H1 (cell line): ENCODE results near the gene CDON. TPM values are rescaled to one million over a fixed set of nuclear protein-coding genes. Genes with fewer than 3 reads are reported as not detected.
A peak's percentile ranks its signal among the peaks of the same experiment; 100 is the strongest.

ENCODE experiments used
- CTCF ChIA-PET: fragments of 300-600 bp; sonication (Branson Sonifier 250); formaldehyde crosslinking; loops from one replicate; lab custom pipeline; 2021; ENCODE audit not compliant: partially characterized antibody; lab: Charles Lee
- POLR2A ChIA-PET: fragments of 300-600 bp; sonication (Branson Sonifier 250); formaldehyde crosslinking; loops from one replicate; lab custom pipeline; 2021; ENCODE audit warnings: inconsistent platforms; ENCODE audit not compliant: partially characterized antibody; lab: Charles Lee
- DNase-seq, 2 experiments: peaks; one replicate each; pipeline versions ENCODE4 v3.0.0 to v3.0.0-alpha.2; 2010 to 2022; ENCODE audit warnings: low spot score in 2 of 2, low read depth in 1 of 2, mixed read lengths in 1 of 2
- FAIRE-seq: peaks from 2 replicates; lab custom pipeline; 2011; peaks lifted over from hg19 to GRCh38; lab: Jason Lieb, UNC
- H2AFZ ChIP-seq: 2 replicates; pipeline ENCODE4 v1.8.1; 2012; ENCODE audit warnings: low read length, inconsistent platforms
- H2AK5ac ChIP-seq: 2 replicates; pipeline ENCODE4 v1.6.1; 2013; ENCODE audit warnings: low read depth, low read length
- H2BK120ac ChIP-seq: replicated peaks from 2 replicates; pipeline ENCODE3; 2013; ENCODE audit warnings: low read depth, low read length, inconsistent platforms
- H2BK12ac ChIP-seq: 2 replicates; pipeline ENCODE4 v1.6.1; 2013; ENCODE audit warnings: low read depth, low read length
- H2BK15ac ChIP-seq: 2 replicates; pipeline ENCODE4 v1.6.1; 2013; ENCODE audit warnings: low read length
- H2BK20ac ChIP-seq: 2 replicates; pipeline ENCODE4 v1.6.1; 2013; ENCODE audit warnings: low read length
- H2BK5ac ChIP-seq: 2 replicates; pipeline ENCODE4 v1.6.1; 2013; ENCODE audit warnings: low read depth, low read length
- H3K14ac ChIP-seq: 2 replicates; pipeline ENCODE4 v1.6.1; 2013; ENCODE audit warnings: inconsistent platforms; ENCODE audit not compliant: insufficient read length
- H3K18ac ChIP-seq: 2 replicates; pipeline ENCODE4 v1.6.1; 2013; ENCODE audit warnings: low read length; ENCODE audit errors: extremely low read depth
- H3K23ac ChIP-seq: 2 replicates; pipeline ENCODE4 v1.6.1; 2013; ENCODE audit warnings: inconsistent platforms; ENCODE audit not compliant: insufficient read length
- H3K23me2 ChIP-seq: 2 replicates; pipeline ENCODE4 v1.6.1; 2013; ENCODE audit warnings: low read depth, low read length
- H3K27ac ChIP-seq: 2 replicates; pipeline ENCODE4 v1.6.1; 2011; ENCODE audit warnings: low read depth, low read length, inconsistent platforms
- H3K27me3 ChIP-seq, 4 experiments: replicated peaks in 1 of 4; 1 replicate in 1 of 4; 2 replicates in 3 of 4; pipeline versions ENCODE4 v1.6.1 to v1.8.1; 2011 to 2013; ENCODE audit warnings: low read length in 3 of 4, mild to moderate bottlenecking in 3 of 4, inconsistent platforms in 2 of 4, mixed read lengths in 2 of 4, moderate library complexity in 1 of 4; ENCODE audit not compliant: control insufficient read depth in 3 of 4, insufficient read depth in 3 of 4; ENCODE audit errors: extremely low read depth in 1 of 4
- H3K36me3 ChIP-seq, 4 experiments: 2 replicates each; pipeline versions ENCODE4 v1.6.1 to v1.8.1; 2011 to 2013; ENCODE audit warnings: mild to moderate bottlenecking in 4 of 4, low read length in 3 of 4, moderate library complexity in 2 of 4, control low read depth in 1 of 4, inconsistent platforms in 1 of 4; ENCODE audit not compliant: insufficient read depth in 4 of 4, control insufficient read depth in 2 of 4
- H3K4ac ChIP-seq: replicated peaks from 2 replicates; pipeline ENCODE3; 2013; ENCODE audit warnings: low read length, low read depth, mixed read lengths, inconsistent platforms; ENCODE audit not compliant: insufficient read length
- H3K4me1 ChIP-seq, 4 experiments: replicated peaks in 1 of 4; 1 replicate in 1 of 4; 2 replicates in 3 of 4; pipeline versions ENCODE4 v1.6.1 to v1.8.1; 2011 to 2013; ENCODE audit warnings: low read length in 3 of 4, inconsistent platforms in 2 of 4, mixed read lengths in 1 of 4; ENCODE audit not compliant: insufficient read depth in 4 of 4, control insufficient read depth in 3 of 4
- H3K4me2 ChIP-seq, 2 experiments: 2 replicates each; pipeline versions ENCODE4 v1.6.1 to v1.8.1; 2011 to 2013; ENCODE audit warnings: low read depth in 2 of 2, low read length in 2 of 2, control low read depth in 1 of 2, inconsistent platforms in 1 of 2, mild to moderate bottlenecking in 1 of 2; ENCODE audit not compliant: insufficient read depth in 1 of 2
- H3K4me3 ChIP-seq, 4 experiments: fragments of 200-600, 300-600 bp in 1 of 4; sonication (generic), shearing (Covaris generic), sonication (Bioruptor Twin) in 1 of 4; 2 replicates each; pipeline versions ENCODE4 v1.5.1 to v1.8.1; 2011 to 2016; ENCODE audit warnings: low read length in 4 of 4, low read depth in 3 of 4, control low read depth in 2 of 4, inconsistent platforms in 2 of 4, mild to moderate bottlenecking in 2 of 4, mixed read lengths in 1 of 4, moderate library complexity in 1 of 4; ENCODE audit not compliant: insufficient read depth in 2 of 4; ENCODE audit errors: extremely low read depth in 1 of 4
- H3K56ac ChIP-seq: replicated peaks from 2 replicates; pipeline ENCODE3; 2013; ENCODE audit warnings: low read depth, mild to moderate bottlenecking, mixed read lengths, low read length, inconsistent platforms; ENCODE audit not compliant: insufficient read length
- H3K79me1 ChIP-seq: 2 replicates; pipeline ENCODE4 v1.6.1; 2013; ENCODE audit warnings: low read depth, low read length, control low read depth
- H3K79me2 ChIP-seq, 2 experiments: 2 replicates each; pipeline versions ENCODE4 v1.6.1 to v1.8.1; 2012 to 2013; ENCODE audit warnings: low read length in 2 of 2, mild to moderate bottlenecking in 2 of 2, inconsistent platforms in 1 of 2; ENCODE audit not compliant: insufficient read depth in 2 of 2, control insufficient read depth in 1 of 2
- H3K9ac ChIP-seq, 4 experiments: replicated peaks in 1 of 4; 1 replicate in 1 of 4; 2 replicates in 3 of 4; pipeline versions ENCODE4 v1.6.1 to v1.8.1; 2011 to 2013; ENCODE audit warnings: low read depth in 3 of 4, low read length in 3 of 4, control low read depth in 2 of 4, mild to moderate bottlenecking in 2 of 4, moderate library complexity in 2 of 4, inconsistent platforms in 1 of 4; ENCODE audit errors: extremely low read depth in 1 of 4
- H3K9me3 ChIP-seq, 2 experiments: 2 replicates each; pipeline versions ENCODE4 v1.6.1 to v1.8.1; 2012 to 2013; ENCODE audit warnings: mild to moderate bottlenecking in 2 of 2, moderate library complexity in 2 of 2, control low read depth in 1 of 2, inconsistent platforms in 1 of 2, low read depth in 1 of 2, low read length in 1 of 2, mixed read lengths in 1 of 2; ENCODE audit not compliant: insufficient read depth in 2 of 2
- H4K20me1 ChIP-seq, 2 experiments: replicated peaks in 1 of 2; 2 replicates each; pipeline versions ENCODE3 to v1.8.1; 2011 to 2013; ENCODE audit warnings: inconsistent platforms in 2 of 2, low read length in 2 of 2, mild to moderate bottlenecking in 1 of 2; ENCODE audit not compliant: insufficient read depth in 2 of 2, control insufficient read depth in 1 of 2
- H4K5ac ChIP-seq: 2 replicates; pipeline ENCODE4 v1.6.1; 2013; ENCODE audit warnings: low read length, low read depth, mixed read lengths, inconsistent platforms; ENCODE audit not compliant: insufficient read length
- H4K8ac ChIP-seq: 2 replicates; pipeline ENCODE4 v1.8.0; 2013; ENCODE audit warnings: mild to moderate bottlenecking, moderate library complexity, low read length, inconsistent platforms; ENCODE audit not compliant: insufficient read depth; ENCODE audit errors: extremely low read depth
- H4K91ac ChIP-seq: replicated peaks from 2 replicates; pipeline ENCODE3; 2013; ENCODE audit warnings: low read length, mixed read lengths, inconsistent platforms; ENCODE audit not compliant: insufficient read length
- CTBP2 ChIP-seq: IDR thresholded peaks from 2 replicates; pipeline ENCODE4 v1.7.0; 2011; ENCODE audit warnings: borderline replicate concordance, mild to moderate bottlenecking, moderate library complexity, mixed read lengths, low read length; ENCODE audit not compliant: insufficient read depth, insufficient read length
- WGBS, 2 experiments: shearing (Covaris generic) in 1 of 2; methylation state at CpG; one replicate each; pipeline versions ENCODE4 v1.1.6 to v1.1.7; 2013 to 2015; ENCODE audit warnings: low lambda C conversion rate in 2 of 2, mixed read lengths in 2 of 2, inconsistent platforms in 1 of 2, low coverage in 1 of 2, missing lambda C conversion rate in 1 of 2; ENCODE audit not compliant: insufficient replicate concordance in 2 of 2, insufficient coverage in 1 of 2, insufficient read length in 1 of 2; ENCODE audit errors: extremely low coverage in 1 of 2, missing lambda C conversion rate in 1 of 2; 5-methylcytosine and 5-hydroxymethylcytosine counted together
- polyA plus RNA-seq, 7 experiments: library from polyadenylated mRNA; depleted of rRNA in 3 of 7; stranded (reverse) in 5 of 7; unstranded in 2 of 7; fragments of >200 nt in 5 of 7; fragments of 200-250 nt in 2 of 7; gene quantifications; 1 replicate in 5 of 7; 2 replicates in 1 of 7; 4 replicates in 1 of 7; pipeline versions ENCODE4 v1.2.1 to v1.2.3, GENCODE V29; 2011 to 2013; ENCODE audit warnings: missing spikeins in 2 of 7, mixed read lengths in 2 of 7
- total RNA-seq: library from RNA; stranded (reverse); fragmentation: NEBNext Ultra II Directional; extraction: Animal tissue kit (Norgen Biotek cat#: 25700); gene quantifications from 2 replicates; pipeline ENCODE4 v1.2.1, GENCODE V29; 2021

The CDON gene
- total and polyA plus RNA-seq, 2 of the 8 experiments (the other 6 are each of a cell fraction or from before 2014, with no cell fraction given) = 11.0 to 32.5 TPM

GRCh38 chr11:126109941-126110731, 47.5 kb upstream of the CDON start:
- no peak for FAIRE-seq
- Histone ChIP-seq H2BK120ac (no peak overlapping the region), H4K8ac (no peak overlapping the region), H2BK15ac (no peak overlapping the region; the same call in 1 of the 2 replicates), H3K18ac (no peak overlapping the region), H3K9ac (no peak overlapping the region), H3K36me3 (no peaks in the 10 kb centered on the region), H3K4ac (no peak overlapping the region), H3K23ac (no peak overlapping the region), H3K56ac (no peak overlapping the region), H3K4me2 (no peak overlapping the region), H2AK5ac (0 out of 2 replicates have a peak overlapping the region, but pooled peaks have one; percentile 0), H3K79me2 (no peaks in the 10 kb centered on the region)
- WGBS, 2 experiments = 90% methylated on average over 10 of the region's 10 CpGs; no CpG with 5 or more reads in 1 of the 2 experiments
- no peak for TF ChIP-seq CTBP2
- TF ChIP-seq, all 59 proteins: peak for 0
- Histone ChIP-seq H2AFZ (no peak overlapping the region), H3K9me3 (no peaks in the 10 kb centered on the region), H3K27ac (no peak overlapping the region), H3K23me2 (no peaks in the 10 kb centered on the region), H4K91ac (no peak overlapping the region), H2BK20ac (no peak overlapping the region), H3K4me3 (no peak overlapping the region), H3K27me3 (peaks cover 0 to 3% (median 0%) of the 10 kb centered on the region in 4 experiments; a peak in 1 of 7 replicates), H2BK5ac (no peak overlapping the region), H3K79me1 (no peaks in the 10 kb centered on the region), H4K20me1 (no peaks in the 10 kb centered on the region), H3K14ac (no peak overlapping the region), H3K4me1 (peaks cover 0 to 10% (median 4%) of the 10 kb centered on the region in 4 experiments; a peak in 6 of 7 replicates), H4K5ac (no peak overlapping the region), H2BK12ac (no peak overlapping the region)
- ChIA-PET CTCF (interaction anchor here (0.9 to 1.7 kb wide), 4 partner anchors 9 to 183 kb away, joined by 3 to 6 read pairs (median 3); no protein-coding TSS in a partner anchor), POLR2A (interaction anchor here (0.8 to 1.7 kb wide), 2 partner anchors 11 to 27 kb away, joined by 3 to 4 read pairs; no protein-coding TSS in a partner anchor)
- no peak for DNase-seq
